Stimulated activated CD4-positive, alpha-beta T cell treated with anti-CD3 and anti-CD28 coated beads, TNF-alpha, amount 100 ng/mL, for 4 hours (primary cell): ENCODE data around the gene ABT1.

Experiments used
- DNase-seq, 3 experiments: peaks; one replicate each; pipeline ENCODE4 v3.0.0-alpha.2; 2020; ENCODE audit warnings: low read depth in 3 of 3

Gene ABT1

DNA sequence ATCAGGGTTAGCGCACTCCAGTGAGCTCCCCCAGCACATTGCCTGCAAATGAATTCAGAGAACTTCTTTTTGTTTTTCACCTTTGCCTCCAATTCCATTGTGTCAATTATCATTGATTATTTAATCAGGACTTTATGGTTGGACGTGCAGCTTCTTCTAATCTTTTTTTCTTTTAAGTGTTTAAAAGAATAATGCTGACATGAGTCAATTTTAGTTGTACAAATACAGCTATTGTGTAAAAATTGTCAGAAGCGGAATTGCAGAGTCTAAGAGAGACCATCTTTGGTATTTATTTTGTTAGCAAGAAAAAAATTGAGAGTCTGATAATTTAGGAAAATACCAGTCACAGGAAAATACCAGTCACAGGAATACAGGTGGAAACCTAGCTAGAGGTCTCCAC, 5.5 kb downstream of the ABT1 start:
- DNase-seq = no peak

DNA sequence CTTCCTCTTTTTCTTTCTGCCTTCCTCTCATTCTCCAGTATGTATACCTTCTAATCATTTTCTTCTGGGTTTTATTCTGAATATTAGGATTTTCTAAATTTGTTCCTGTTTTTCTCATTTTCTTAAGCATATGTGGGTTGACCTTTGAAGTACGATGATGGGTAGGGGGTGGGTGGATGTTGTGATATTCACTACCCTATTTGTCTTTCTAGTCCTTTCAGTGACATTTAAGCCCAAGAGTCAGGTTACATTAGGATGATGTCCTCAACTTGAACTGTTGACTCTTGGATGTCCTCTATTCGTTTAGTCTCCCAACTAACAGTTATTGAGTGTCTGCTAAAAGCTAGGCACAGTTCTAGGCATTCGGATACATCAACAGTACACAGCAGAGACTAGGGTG, 7.3 kb downstream of the ABT1 start:
- DNase-seq = no peak

DNA sequence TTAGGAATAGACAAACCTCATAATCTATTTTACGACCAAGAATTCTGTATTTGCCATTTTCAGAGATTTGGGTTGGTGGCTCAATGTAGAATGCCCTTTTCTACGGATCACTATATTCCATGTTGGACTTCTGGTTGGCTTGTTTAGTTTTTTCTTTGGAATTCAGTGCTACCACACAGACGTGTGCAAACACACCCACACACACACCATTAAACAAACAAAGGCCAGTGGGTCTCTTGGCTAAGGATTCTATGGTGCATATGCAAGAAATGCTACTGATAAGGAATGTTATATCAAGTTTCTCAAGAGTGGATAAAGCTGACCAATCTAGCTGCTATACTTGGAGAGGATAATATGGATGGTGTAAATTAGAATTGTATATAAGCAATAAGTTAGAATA, 8.0 kb downstream of the ABT1 start:
- no peak for DNase-seq

DNA sequence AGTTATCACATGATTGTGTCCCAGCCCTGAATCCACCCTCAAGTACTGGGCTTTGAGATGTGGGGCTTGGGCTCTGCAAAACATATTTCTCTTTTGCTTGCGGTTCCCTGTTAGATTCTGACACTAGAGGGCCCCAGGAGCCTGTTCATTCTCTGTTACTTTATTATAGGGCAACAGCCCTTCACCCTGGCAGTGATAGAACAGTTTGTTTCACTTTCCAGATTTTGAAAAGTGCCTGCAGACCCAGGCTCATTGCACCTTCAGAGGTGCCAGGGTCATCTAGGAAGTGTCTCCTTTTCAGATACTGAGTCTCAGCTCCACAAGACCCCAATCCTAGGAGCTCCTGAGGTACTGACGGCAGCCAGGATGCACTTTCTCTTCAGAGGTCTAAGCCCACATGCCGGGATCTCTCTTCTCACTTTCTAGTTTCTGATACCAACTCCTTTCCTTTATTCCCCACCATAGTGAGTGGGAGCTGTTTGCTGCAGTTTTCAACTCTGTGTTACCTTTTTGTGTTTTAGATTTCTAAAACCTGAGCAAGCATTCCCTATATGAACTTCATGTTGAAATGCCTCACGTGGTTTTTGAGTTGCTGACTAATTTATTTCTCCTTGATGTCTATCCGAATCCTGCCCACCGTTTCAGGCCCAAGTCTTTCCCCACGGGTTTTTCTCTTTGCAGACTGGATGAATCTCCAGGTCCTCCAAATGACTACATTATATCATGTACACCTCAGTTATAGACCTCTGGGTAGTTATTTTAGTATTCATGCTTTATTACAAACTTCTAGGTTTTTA, 10.9 kb downstream of the ABT1 start:
- DNase-seq = peak in 1 of 3 experiments; percentile 39

DNA sequence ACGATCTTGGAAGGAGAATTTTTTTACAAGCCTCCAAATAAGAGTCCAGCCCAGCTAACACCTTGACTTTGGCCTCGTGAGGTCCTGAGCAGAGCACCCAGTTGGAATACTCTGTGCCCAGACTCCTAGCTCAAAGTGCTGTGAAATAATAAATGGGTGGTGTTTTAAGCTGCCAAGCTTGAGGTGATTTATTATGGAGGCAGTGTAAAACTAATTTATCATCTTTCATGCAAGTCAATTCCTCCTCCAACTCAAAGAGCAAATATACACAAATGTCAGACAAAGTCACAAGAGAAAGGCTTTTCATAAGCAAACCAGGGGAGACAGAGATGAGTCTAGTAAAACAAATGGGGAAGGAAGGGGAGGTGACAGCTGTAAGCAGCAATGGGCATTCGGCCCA, 12.7 kb downstream of the ABT1 start:
- DNase-seq = no peak

DNA sequence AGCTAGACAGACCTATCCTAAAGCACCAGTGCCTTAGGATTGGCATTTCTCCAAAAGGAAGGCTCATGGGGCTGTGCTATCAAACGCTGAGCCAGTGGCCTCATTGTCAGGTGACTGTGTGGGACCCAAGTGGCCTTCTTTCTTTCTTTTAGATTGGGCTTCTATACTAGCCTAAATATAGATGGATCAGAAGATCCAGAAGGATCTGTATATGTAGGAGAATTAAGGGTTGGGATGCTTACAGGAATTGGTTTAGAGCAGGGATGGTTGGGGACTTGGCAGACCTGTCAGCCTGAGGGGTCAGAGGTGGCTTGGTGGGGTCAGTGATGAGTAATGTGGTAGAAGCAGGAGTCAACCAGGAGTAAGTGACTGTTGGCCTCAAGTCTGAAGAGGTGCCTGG, 14.8 kb downstream of the ABT1 start:
- DNase-seq = no peak

DNA sequence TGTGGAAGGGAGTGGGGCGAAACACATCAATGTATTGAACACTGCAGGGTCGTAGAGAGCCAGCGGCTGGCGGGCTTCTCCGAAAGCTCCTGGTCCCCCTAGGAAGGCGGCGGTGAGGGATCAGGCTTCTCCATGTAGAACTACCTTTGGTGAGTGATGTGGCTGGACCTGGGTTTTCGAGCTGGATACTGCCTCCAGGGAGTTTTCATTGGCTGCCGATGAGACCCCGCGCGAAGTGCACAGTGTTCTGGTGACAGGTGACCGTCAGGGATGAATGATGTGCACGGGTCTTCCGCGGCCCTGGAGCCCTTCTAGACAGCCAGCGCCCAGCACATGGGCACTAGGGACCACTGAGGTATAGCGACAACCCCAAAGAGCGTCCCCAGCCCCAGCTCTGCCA, 16.4 kb downstream of the ABT1 start:
- no peak for DNase-seq

DNA sequence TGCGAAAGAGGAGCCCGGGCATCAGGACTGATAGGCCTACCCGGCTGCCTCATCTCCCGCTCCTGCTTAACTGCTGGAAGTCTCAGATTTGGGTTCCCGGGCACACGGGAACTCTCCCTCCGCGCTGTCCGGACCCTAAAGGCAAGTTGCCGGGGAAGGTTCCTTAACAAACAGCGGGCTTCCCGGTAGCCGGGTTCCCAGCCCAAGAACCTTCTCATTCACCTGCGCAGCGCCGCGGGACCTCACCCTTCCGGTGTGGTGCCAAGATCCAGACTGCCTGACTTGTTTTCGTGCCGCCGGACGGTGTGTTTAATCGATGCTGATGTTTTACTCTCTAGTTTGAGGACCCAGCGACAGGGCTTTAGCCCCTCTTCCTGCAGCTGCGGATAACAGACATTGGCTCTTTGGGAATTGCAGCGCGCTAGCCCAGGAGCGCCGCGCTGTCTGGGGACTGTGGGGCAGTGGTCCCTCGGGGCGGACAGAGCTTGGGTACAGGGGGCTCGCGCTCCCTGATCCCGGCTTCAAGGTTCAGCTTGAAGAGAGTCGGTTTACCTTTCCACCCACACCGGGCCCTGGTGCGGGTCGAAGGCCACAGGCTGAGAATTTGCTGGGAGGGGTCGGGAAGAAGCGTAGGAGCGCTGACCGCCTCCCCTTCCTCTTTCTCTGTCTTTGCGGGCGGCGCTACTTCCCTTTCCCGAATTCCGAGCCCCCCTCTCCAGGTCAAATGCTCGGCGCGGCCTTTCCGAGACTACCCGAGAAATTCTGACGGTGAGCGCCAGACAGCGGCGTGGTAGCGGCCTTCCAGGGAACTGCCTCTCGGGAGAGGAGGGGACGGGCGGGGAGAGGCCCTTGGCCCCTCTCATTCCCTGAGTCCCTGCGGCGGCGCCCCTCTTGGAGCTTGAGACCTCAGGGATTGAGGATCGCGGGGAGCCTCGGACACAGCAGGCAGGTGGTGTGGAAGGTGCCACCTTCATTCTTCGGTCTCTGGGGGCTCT, 17.2 kb downstream of the ABT1 start:
- no peak for DNase-seq

DNA sequence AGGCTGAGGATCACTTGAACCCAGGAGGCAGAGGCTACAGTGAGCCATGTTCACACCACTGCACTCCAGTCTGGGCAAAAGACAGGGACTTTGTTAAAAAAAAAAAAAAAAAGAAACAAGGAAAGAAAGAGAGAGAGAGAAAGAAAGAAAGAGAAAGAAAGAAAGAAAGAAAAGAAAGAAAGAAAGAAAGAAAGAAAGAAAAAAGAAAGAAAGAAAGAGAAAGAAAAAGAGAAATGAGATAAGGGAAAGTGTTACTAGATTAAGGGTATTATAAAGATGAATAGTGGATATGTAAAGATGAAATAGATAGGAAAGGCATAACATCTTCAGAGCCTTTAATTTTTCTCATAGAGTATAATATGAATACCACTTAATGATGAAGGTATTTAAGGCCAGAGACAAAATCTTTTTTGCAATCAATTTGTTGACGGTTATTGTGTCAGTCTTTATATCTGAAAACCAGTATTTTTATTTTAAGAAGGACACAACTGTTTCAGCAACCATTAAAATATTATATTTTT, 26.6 kb downstream of the ABT1 start:
- no peak for DNase-seq

DNA sequence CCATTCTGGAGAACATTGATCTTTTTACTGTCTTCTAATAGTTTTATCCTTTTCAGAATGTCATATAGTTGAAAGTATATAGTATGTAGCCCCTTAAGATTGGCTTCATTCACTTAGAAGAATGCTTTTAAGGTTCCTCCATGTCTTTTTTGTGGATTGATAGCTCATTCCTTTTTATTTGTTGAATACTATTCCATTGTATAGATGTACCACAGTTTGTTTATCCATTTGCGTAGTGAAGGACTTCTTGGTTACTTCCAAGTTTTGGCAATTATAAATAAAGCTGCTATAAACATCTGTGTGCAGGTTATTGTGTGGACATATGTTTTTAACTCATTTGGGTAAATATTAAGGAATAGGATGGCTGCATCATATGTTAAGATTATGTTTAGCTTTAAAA, 27.8 kb downstream of the ABT1 start:
- no peak for DNase-seq

DNA sequence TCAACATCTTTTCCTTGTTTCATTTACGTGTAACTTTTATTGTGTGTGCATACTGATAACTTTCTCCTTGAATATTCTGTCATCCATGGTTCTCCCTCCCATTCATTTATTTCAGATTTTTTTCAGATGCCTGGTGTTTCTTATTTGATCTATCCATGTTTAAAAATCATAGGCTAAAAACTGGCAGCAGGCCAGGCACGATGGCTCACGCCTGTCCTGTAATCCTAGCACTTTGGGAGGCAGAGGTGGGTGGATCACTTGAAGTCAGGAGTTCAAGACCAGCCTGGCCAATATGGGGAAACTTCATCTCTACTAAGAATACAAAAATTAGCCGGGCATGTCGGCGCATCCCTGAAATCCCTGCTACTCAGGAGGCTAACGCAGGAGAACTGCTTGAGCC, 31.1 kb downstream of the ABT1 start:
- DNase-seq = no peak

DNA sequence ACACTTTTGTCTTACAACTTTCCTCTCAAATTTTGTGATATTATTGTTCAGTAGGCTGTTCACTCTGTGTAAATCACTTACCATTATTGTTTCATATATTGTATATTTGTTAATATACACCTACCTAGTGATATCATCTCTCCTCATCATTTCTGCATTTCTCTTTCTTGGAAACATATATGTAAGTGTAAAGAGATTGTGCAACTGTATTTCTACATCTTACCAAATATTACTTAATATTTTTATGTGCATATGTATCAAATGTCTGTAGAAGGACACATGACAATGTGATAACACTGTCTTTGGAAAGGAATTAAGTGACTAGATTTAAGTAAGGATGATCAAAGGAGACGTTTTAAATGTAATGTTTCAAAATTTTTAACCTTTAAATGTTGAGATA, 32.6 kb downstream of the ABT1 start:
- no peak for DNase-seq

DNA sequence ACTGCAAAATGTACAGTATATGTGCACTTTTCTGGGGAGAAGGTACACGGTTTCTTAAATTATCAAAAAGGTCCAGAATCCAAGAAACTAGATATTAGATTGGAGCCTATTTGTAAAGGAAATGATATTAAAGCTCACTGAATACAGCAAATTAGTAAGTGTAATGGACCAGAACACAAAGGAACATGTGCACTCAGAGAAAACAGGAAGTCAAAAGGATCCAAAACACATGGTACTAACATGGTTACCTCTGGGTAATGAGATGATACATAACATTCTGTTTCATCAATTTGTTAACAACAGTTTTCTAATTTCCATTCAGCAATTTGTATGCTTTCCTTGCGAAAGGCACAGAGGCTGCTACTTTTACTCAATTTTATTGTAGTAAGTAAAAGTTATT, 44.1 kb downstream of the ABT1 start:
- no peak for DNase-seq

DNA sequence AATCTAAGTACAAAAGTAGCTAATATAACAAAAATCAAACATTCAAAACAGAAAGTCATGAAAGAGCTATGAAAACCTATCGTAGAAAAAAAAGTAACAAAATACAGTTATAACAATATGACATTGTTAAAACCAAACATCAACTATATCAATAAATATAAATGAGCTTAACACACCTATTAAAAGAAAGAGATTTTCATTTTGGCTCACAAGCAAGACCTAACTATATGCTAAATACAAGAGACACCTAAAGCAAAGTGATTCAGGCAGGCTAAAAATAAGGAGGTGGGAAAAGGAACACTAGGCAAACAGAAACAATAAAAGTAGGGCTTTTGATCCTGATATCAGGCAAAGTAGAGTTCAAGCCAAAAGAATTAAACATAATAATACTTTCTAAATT, 49.3 kb downstream of the ABT1 start:
- no peak for DNase-seq
